Measurements from ENCODE around the gene DIABLO.
"Not testable (repeated sequence)": the region's sequence is repeated elsewhere in the genome, so short reads cannot be mapped to it uniquely, and the experiment has no call there.

DIABLO gene

GRCh38 chr12:122208073-122208820 lies 17.6 kb downstream of the DIABLO start:
- DNase-seq, result no peak

- no peak for DNase-seq
Measured at GRCh38 chr12:122207391-122207790, 18.5 kb downstream of the DIABLO start.

- DNase-seq, result no peak
Measured at GRCh38 chr12:122206976-122207375, 18.9 kb downstream of the DIABLO start.

- no peak for DNase-seq
Measured at GRCh38 chr12:122206111-122206881, 19.6 kb downstream of the DIABLO start.

GRCh38 chr12:122205053-122205925 lies 20.6 kb downstream of the DIABLO start:
- DNase-seq, result no peak

GRCh38 chr12:122204167-122205052 lies 21.4 kb downstream of the DIABLO start:
- DNase-seq, result no peak

GRCh38 chr12:122203301-122204166 lies 22.3 kb downstream of the DIABLO start, which contains the start of gene B3GNT4:
Gene B3GNT4, plus strand, starts transcription at chr12:122203709. Its CDS starts 910 bp downstream, at chr12:122204619.
- DNase-seq, result peak; percentile 80

- not testable (repeated sequence) for DNase-seq
Measured at GRCh38 chr12:122202811-122203210, 23.0 kb downstream of the DIABLO start.

- DNase-seq, result no peak
Measured at GRCh38 chr12:122202017-122202416, 23.8 kb downstream of the DIABLO start.

GRCh38 chr12:122201381-122201780 lies 24.5 kb downstream of the DIABLO start:
- DNase-seq, result no peak

GRCh38 chr12:122200541-122201175 lies 25.2 kb downstream of the DIABLO start:
- DNase-seq, result no peak

- no peak for DNase-seq
Measured at GRCh38 chr12:122199484-122200355, 26.1 kb downstream of the DIABLO start.

- DNase-seq, result no peak
Measured at GRCh38 chr12:122197612-122197966, 28.3 kb downstream of the DIABLO start.

GRCh38 chr12:122195405-122195804 lies 30.4 kb downstream of the DIABLO start:
- no peak for DNase-seq

- no peak for DNase-seq
Measured at GRCh38 chr12:122194804-122195203, 31.0 kb downstream of the DIABLO start.

- no peak for DNase-seq
Measured at GRCh38 chr12:122192441-122192840, 33.4 kb downstream of the DIABLO start.

- peak; percentile 77 for DNase-seq
Measured at GRCh38 chr12:122190842-122191668, 34.8 kb downstream of the DIABLO start.

GRCh38 chr12:122189626-122190475 lies 36.0 kb downstream of the DIABLO start:
- DNase-seq, result no peak

All from NCI-H510A treated with DMSO at 0.1 percent for 48 hours (cell line).